ENCODE results near the gene CNGA3. TPM values are rescaled to one million over a fixed set of nuclear protein-coding genes. Genes with fewer than 3 reads are reported as not detected.
"Not testable (repeated sequence)": the region's sequence is repeated elsewhere in the genome, so short reads cannot be mapped to it uniquely, and the experiment has no call there.

The CNGA3 gene
- polyA plus RNA-seq, 12 donors = 0.13 to 0.92 (median 0.51) TPM; not detected in 2

- no peak for DNase-seq
Measured at GRCh38 chr2:98399140-98399539, 52.9 kb downstream of the CNGA3 start.

DNA sequence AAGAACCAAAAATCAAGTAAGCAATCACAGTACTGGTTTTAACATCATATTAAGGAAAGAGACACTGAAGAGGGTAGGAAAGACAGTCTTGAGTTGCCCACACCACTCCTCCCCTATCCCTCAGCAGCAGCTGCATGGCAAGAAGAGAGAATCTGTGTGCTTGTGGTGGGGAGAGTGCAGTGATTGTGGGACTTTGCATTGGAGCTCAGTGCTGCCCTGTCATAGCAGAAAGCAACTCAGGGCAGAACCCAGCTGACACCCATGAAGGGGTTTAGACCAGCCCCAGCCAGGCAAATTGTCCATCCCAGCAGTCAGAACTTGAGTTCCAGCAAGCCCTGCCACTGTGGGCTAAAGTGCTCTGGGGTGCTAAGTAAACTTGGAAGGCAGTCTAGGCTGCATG lies 57.6 kb downstream of the CNGA3 start:
- no peak for DNase-seq

GRCh38 chr2:98404556-98405250 lies 58.4 kb downstream of the CNGA3 start:
- no peak for DNase-seq

- DNase-seq = no peak
Measured at GRCh38 chr2:98405301-98405700, 59.0 kb downstream of the CNGA3 start.

DNA sequence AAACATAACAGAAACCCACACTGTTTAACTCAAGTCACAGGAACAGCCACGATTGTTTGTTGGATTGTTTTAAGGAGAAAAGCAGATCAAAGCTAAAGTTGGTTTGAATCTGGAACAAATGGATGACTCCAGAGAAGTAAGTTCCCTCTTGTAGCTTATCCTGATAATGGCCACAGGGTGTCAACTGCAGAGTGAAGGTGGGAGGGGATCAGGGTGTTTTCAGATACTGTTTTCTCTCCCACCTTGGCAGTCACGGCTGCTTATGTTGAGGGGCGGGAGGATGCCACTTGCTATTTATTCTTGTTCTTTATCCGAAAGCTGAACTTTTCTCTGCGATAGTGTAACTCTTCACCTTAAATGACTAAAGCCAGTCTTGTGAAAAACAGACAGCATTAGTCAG lies 61.9 kb downstream of the CNGA3 start:
- DNase-seq = no peak

GRCh38 chr2:98412751-98413458 lies 66.6 kb downstream of the CNGA3 start:
- peak; percentile 61 for DNase-seq

DNA sequence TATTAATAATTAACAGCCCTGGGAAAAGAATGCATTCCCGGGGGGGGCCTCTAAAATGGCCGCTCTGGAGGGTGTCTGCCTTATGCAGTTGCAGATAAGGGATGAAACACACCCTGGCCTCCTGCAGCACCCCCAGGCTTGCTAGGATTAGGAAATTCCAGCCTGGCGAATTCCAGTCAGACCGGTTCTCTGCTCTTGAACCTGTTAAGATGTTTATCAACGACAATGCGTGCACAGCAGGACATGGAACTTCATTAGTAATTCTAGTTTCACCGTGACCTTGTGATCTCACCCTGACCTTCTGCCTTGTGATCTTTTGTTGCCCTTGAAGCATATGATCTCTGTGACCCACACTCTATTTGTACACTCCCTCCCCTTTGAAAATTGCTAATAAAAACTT lies 68.0 kb downstream of the CNGA3 start:
- DNase-seq = not testable (repeated sequence)

DNA sequence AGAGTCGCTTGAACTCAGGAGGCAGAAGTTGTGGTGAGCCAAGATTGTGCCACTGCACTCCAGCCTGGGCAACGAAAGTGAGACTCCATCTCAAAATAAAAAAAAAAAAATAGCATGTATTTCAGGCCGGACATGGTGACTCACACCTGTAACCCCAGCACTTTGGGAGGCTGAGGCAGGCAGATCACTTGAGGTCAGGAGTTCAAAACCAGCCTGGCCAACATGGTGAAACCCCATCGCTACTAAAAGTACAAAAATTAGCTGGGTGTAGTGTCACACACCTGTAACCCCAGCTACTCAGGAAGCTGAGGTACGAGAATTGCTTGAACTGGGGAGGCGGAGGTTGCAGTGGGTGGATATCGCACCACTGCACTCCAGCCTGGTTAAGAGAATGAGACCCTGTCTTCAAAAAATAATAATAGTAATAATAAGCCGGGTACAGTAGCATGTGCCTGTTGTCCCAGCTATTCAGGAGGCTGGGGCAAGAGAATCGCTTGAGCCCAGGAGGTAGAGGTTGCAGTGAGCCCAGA lies 69.5 kb downstream of the CNGA3 start:
- DNase-seq = not testable (repeated sequence)

- DNase-seq = no peak
Measured at GRCh38 chr2:98416383-98417159, 70.3 kb downstream of the CNGA3 start.

- no peak for DNase-seq
Measured at GRCh38 chr2:98419544-98419943, 73.3 kb downstream of the CNGA3 start.

GRCh38 chr2:98419977-98420725 lies 73.9 kb downstream of the CNGA3 start:
- DNase-seq = peak; percentile 2

DNA sequence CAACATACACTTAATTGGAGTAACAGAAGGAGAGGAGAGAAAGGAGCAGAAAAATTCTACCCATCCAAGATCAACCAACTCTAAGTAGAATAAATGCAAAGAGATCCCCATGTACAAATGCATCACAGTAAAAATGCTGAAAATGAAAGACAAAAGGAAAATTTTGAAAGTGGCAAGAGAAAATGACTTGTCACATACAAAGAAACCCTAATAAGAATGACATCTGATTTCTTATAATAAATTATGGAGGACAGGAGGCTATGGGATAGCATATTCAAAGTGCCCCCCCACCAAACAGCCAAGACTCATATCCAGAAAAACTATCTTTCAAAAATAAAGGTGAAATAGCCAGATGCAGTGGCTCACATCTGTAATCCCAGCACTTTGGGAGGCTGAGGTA lies 76.2 kb downstream of the CNGA3 start:
- no peak for DNase-seq

DNA sequence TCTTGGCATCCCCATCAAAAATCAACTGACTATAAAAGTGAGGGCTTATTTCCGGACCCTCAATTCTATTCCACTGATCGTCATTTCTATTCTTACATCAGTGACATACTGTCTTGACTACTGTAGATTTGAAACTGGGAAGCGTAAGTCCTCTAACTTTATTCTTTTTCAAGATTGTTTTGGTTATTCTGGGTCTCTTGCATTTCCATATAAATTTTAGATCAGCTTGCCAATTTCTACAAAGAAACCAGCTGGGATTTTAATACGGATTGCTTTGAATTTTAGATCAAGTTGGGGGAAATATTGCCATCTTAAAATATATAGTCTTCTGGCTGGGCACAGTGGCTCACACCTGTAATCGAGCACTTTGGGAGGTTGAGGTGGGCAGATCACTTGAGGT lies 80.5 kb downstream of the CNGA3 start:
- no peak for DNase-seq

- no peak for DNase-seq
Measured at GRCh38 chr2:98432145-98432544, 85.9 kb downstream of the CNGA3 start.

DNA sequence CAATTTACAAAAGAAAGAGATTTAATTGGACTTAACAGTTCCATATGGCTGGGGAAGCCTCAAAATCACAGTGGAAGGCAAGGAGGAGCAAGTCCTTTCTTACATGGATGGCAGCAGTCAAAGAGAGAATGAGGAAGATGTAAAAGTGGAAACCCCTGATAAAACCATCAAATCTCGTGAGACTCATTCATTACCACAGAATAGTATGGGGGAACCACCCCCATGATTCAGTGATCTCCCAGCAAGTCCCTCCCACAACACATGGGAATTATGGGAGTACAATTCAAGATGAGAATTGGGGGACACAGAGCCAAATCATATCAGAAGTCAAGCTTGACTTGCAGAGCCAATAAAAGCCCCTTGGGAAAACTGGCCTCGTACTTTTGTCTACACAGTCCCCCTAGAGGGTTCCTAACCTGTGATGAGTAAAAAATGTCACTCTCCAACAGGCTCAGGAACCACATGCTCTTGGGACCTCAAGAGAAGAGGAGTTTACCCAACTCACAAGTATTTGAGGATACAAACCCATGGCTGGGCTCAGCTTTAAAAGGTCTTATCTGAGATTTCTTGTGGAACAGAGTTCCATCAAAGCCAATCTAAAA lies 87.2 kb downstream of the CNGA3 start:
- DNase-seq = no peak

GRCh38 chr2:98434492-98434891 lies 88.2 kb downstream of the CNGA3 start:
- no peak for DNase-seq

DNA sequence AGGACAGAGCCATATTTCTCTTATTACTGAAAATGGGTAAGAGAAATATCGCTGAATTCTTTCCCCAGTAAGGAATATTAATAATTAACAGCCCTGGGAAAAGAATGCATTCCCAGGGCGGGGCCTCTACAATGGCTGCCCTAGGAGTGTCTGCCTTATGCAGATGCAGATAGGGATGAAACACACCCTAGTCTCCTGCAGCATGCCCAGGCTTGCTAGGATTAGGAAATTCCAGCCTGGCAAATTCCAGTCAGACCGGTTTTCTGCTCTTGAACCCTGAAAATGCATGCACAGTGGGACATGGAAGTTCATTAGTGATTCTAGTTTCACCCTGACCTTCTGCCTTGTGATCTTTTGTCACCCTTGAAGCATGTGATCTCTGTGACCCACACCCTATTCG lies 89.4 kb downstream of the CNGA3 start:
- DNase-seq = not testable (repeated sequence)

DNA sequence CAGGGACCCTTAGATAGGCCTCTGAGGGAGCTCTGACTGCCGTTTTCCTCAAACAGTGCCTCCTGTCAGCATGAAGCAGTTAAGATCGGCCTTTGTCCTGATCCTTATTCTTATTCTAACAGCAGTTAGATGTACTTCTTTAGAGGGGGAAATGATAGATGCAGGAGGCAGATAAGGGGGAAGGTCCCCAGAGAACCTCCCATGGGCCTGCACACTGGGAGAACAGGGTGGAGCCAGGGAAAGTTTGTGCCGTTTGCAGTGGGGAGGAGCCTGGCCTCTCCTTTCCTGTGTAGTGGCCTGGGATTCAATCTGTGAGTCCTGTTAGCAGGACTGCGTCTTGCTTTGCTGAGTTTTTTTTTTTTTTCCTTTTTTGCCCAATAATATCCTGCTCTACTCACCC lies 90.5 kb downstream of the CNGA3 start:
- no peak for DNase-seq

DNA sequence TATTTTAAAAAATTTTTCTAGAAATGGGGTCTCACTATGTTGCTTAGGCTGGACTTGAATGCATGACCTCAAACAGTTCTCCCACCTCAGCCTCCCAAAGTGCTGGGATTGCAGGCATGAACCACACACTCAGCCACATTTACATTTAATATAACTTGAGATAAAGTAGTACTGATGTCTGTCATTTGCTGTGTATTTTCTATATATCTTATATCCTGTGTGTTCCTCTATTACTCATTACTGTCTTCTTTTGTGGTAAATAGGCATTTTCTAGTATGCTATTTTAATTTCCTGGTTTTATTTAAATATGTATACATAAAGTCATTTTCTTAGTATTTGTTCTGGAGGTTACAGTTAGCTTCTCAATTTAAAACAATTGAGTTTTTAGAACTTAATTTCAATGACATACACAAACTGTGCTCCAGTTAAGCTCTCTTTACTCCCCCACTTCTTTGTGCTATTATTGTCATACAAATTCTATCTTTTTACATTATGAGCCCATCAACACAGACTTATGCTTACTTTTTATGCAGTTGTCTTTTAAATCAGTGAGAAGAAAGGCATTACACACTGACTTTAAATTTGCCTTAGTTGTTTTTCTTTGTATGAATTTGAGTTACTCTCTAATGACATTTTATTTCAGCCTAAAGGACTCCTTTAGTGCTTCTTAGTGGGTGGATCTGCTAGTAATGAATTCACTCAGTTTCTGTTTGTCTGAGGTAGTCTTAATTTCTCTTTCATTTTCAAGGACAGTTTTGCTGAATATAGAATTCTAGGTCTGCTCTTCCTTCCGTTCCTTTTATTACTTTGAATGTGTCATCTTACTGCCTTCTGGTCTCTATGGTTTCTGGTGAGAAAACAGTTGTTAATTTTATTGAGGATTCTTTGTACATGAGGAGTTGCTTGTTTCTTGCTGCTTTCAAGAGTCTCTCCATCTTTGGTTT lies 92.2 kb downstream of the CNGA3 start:
- no peak for DNase-seq
